ENCODE results near the gene CAMK2A.

DNA sequence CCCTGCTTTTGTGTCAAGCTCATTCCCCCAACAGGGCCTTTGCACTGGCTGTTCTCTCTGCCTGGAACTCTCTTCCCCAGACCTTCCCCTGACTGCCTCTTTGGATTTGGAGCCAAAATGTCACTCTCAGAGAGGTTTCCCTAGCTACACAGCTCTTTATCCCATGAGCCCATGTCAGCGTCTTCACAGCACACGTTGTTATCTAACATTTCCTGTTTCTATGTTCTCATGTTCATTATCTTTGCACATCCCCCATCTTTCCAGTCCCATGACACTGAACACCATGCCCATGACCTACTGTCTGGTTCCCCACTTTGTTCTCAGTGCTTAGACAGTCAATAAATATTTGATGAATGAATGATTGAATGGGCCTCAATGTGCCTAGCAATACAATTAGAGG is 39.5 kb upstream of the CAMK2A start:
- TF ChIP-seq, protein P1, sequence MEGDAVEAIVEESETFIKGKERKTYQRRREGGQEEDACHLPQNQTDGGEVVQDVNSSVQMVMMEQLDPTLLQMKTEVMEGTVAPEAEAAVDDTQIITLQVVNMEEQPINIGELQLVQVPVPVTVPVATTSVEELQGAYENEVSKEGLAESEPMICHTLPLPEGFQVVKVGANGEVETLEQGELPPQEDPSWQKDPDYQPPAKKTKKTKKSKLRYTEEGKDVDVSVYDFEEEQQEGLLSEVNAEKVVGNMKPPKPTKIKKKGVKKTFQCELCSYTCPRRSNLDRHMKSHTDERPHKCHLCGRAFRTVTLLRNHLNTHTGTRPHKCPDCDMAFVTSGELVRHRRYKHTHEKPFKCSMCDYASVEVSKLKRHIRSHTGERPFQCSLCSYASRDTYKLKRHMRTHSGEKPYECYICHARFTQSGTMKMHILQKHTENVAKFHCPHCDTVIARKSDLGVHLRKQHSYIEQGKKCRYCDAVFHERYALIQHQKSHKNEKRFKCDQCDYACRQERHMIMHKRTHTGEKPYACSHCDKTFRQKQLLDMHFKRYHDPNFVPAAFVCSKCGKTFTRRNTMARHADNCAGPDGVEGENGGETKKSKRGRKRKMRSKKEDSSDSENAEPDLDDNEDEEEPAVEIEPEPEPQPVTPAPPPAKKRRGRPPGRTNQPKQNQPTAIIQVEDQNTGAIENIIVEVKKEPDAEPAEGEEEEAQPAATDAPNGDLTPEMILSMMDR (conservative IDR thresholded peaks at IDR 0.05): no peak
- TF ChIP-seq EZH2 (IDR thresholded peaks at IDR 0.05; ENCODE audit: low read depth): no peak
